ENCODE data around the gene HOMEZ.
A peak's percentile ranks its signal among the peaks of the same experiment; 100 is the strongest.
"Not testable (repeated sequence)": the region's sequence is repeated elsewhere in the genome, so short reads cannot be mapped to it uniquely, and the experiment has no call there.

The HOMEZ gene

GRCh38 chr14:23286020-23286901 lies at the start of gene HOMEZ:
Gene HOMEZ (minus strand): TSS chr14:23286132. CDS start chr14:23285952, 180 bp downstream.
- H3K4me2 ChIP-seq (ENCODE audit: low read length), result peak within 1 kb of the TSS; percentile 76
- no peaks in the 10 kb centered on the region for H3K9me3 ChIP-seq (ENCODE audit: control insufficient read depth, low read length)
- H3K4me3 ChIP-seq (ENCODE audit: low read depth, low read length), result peak within 1 kb of the TSS; percentile 87
- peak within 1 kb of the TSS; percentile 87 for H3K27ac ChIP-seq
- H3K4me1 ChIP-seq, result peaks cover 5% of the 10 kb centered on the region
- TF ChIP-seq, protein P1, sequence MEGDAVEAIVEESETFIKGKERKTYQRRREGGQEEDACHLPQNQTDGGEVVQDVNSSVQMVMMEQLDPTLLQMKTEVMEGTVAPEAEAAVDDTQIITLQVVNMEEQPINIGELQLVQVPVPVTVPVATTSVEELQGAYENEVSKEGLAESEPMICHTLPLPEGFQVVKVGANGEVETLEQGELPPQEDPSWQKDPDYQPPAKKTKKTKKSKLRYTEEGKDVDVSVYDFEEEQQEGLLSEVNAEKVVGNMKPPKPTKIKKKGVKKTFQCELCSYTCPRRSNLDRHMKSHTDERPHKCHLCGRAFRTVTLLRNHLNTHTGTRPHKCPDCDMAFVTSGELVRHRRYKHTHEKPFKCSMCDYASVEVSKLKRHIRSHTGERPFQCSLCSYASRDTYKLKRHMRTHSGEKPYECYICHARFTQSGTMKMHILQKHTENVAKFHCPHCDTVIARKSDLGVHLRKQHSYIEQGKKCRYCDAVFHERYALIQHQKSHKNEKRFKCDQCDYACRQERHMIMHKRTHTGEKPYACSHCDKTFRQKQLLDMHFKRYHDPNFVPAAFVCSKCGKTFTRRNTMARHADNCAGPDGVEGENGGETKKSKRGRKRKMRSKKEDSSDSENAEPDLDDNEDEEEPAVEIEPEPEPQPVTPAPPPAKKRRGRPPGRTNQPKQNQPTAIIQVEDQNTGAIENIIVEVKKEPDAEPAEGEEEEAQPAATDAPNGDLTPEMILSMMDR (IDR thresholded peaks at IDR 0.05), result peak; percentile 37
- H3K27me3 ChIP-seq (ENCODE audit: control insufficient read depth, insufficient read depth, low read length), result no peaks in the 10 kb centered on the region
- peak within 1 kb of the TSS; percentile 94 for H2AFZ ChIP-seq
- H3K79me2 ChIP-seq, result peaks cover 10% of the 10 kb centered on the region
- no peaks in the 10 kb centered on the region for H3K36me3 ChIP-seq (ENCODE audit: control insufficient read depth, insufficient read depth, low read length)
- H3K9ac ChIP-seq, result peak within 1 kb of the TSS; percentile 62

DNA sequence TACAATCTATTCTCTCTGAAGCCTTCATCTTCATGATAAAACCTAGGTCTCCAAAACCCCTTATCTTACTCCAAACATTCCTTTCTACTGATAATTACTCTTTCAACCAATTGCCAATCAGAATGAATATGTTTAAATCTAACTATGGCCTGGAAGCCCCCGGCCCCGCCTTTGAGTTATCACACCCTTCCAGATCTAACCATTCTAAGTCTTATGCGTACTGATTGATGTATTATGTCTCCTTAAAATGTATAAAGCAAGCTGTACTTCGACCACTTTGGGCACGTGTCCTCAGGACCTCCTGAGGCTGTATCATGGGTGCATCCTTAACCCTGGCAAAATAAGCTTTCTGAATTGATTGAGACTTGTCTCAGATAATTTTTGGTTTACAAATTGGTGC lies 49.7 kb upstream of the HOMEZ start:
- Histone ChIP-seq H3K4me2 (ENCODE audit: low read length) (no peak overlapping the region), H3K27me3 (ENCODE audit: control insufficient read depth, insufficient read depth, low read length) (no peaks in the 10 kb centered on the region), H3K4me3 (ENCODE audit: low read depth, low read length) (no peak overlapping the region), H3K27ac (no peak overlapping the region), H3K79me2 (no peaks in the 10 kb centered on the region), H2AFZ (no peak overlapping the region), H3K36me3 (ENCODE audit: control insufficient read depth, insufficient read depth, low read length) (no peaks in the 10 kb centered on the region), H3K9ac (no peak overlapping the region), H3K9me3 (ENCODE audit: control insufficient read depth, low read length) (no peaks in the 10 kb centered on the region), H3K4me1 (no peaks in the 10 kb centered on the region)
- TF ChIP-seq, protein P1 (IDR thresholded peaks at IDR 0.05), result no peak

- H3K27ac ChIP-seq, result no peak overlapping the region
- H2AFZ ChIP-seq, result no peak overlapping the region
- H3K9ac ChIP-seq, result no peak overlapping the region
- H3K36me3 ChIP-seq (ENCODE audit: control insufficient read depth, insufficient read depth, low read length), result no peaks in the 10 kb centered on the region
- H3K4me2 ChIP-seq (ENCODE audit: low read length), result no peak overlapping the region
- peaks cover under 1% of the 10 kb centered on the region for H3K79me2 ChIP-seq
- H3K9me3 ChIP-seq (ENCODE audit: control insufficient read depth, low read length), result no peaks in the 10 kb centered on the region
- H3K4me1 ChIP-seq, result peaks cover 2% of the 10 kb centered on the region
- peak overlapping the region; percentile 31 for H3K4me3 ChIP-seq (ENCODE audit: low read depth, low read length)
- no peaks in the 10 kb centered on the region for H3K27me3 ChIP-seq (ENCODE audit: control insufficient read depth, insufficient read depth, low read length)
- TF ChIP-seq, protein P1 (IDR thresholded peaks at IDR 0.05), result peak; percentile 92
Measured at GRCh38 chr14:23327947-23328744, 42.2 kb upstream of the HOMEZ start.

GRCh38 chr14:23326491-23327332 lies 40.8 kb upstream of the HOMEZ start:
- H3K79me2 ChIP-seq, result peaks cover 7% of the 10 kb centered on the region
- TF ChIP-seq, protein P1 (IDR thresholded peaks at IDR 0.05), result no peak
- no peak overlapping the region for H3K4me2 ChIP-seq (ENCODE audit: low read length)
- H3K9ac ChIP-seq, result no peak overlapping the region
- H3K4me3 ChIP-seq (ENCODE audit: low read depth, low read length), result no peak overlapping the region
- H3K27ac ChIP-seq, result no peak overlapping the region
- no peaks in the 10 kb centered on the region for H3K27me3 ChIP-seq (ENCODE audit: control insufficient read depth, insufficient read depth, low read length)
- H2AFZ ChIP-seq, result no peak overlapping the region
- no peaks in the 10 kb centered on the region for H3K9me3 ChIP-seq (ENCODE audit: control insufficient read depth, low read length)
- H3K4me1 ChIP-seq, result peaks cover 7% of the 10 kb centered on the region
- no peaks in the 10 kb centered on the region for H3K36me3 ChIP-seq (ENCODE audit: control insufficient read depth, insufficient read depth, low read length)

GRCh38 chr14:23325746-23326145 lies 39.8 kb upstream of the HOMEZ start:
- H3K27me3 ChIP-seq (ENCODE audit: control insufficient read depth, insufficient read depth, low read length); H3K36me3 ChIP-seq (ENCODE audit: control insufficient read depth, insufficient read depth, low read length); H2AFZ ChIP-seq; H3K9ac ChIP-seq; H3K9me3 ChIP-seq (ENCODE audit: control insufficient read depth, low read length); H3K4me3 ChIP-seq (ENCODE audit: low read depth, low read length); H3K4me1 ChIP-seq; H3K4me2 ChIP-seq (ENCODE audit: low read length); H3K27ac ChIP-seq; H3K79me2 ChIP-seq: not testable (repeated sequence)
